ENCODE data around the gene LMTK3.

- no peak for TF ChIP-seq CTCF (conservative IDR thresholded peaks at IDR 0.05; ENCODE audit: low read depth in 2 of 2)
- no peak for TF ChIP-seq EZH2 (IDR thresholded peaks at IDR 0.05; ENCODE audit: low read depth, unreplicated experiment)
- no peak for TF ChIP-seq EZH2phosphoT487 (IDR thresholded peaks at IDR 0.05; ENCODE audit: unreplicated experiment)
- TF ChIP-seq NANOG (IDR thresholded peaks at IDR 0.05; ENCODE audit: borderline replicate concordance) = no peak
These were observed 20.4 kb downstream of the LMTK3 start for GRCh38 chr19:48490981-48491792.

Measured in GM23338 (cell line).